Transverse colon (tissue), 4 donors: ENCODE results near the gene ASCL5.

ENCODE experiments used
- CTCF ChIP-seq, 5 experiments: fragments of 200-600 bp in 3 of 5; fragments of 450-650 bp in 2 of 5; sonication (generic) in 3 of 5; IDR thresholded peaks; 1 replicate in 2 of 5; 2 replicates in 3 of 5; pipeline ENCODE4 v1.5.1; 2016 to 2017; ENCODE audit warnings: antibody characterized with exemption in 5 of 5, inconsistent platforms in 3 of 5, mild to moderate bottlenecking in 2 of 5, moderate library complexity in 1 of 5
- POLR2A ChIP-seq: fragments of 450-650 bp; IDR thresholded peaks from one replicate; pipeline ENCODE4 v1.6.1; 2016; ENCODE audit warnings: antibody characterized with exemption, mild to moderate bottlenecking, moderate library complexity
- POLR2AphosphoS5 ChIP-seq, 3 donors: sonication (generic); formaldehyde crosslinking; IDR thresholded peaks; one replicate each; pipeline ENCODE4 v1.6.1; 2016; ENCODE audit warnings: antibody characterized with exemption in 3 of 3

- no peak for TF ChIP-seq CTCF (IDR thresholded peaks at IDR 0.05)
- no peak for TF ChIP-seq POLR2A
- no peak for TF ChIP-seq POLR2AphosphoS5 (IDR thresholded peaks at IDR 0.05)
Measured at GRCh38 chr1:201066986-201067385, 60.0 kb downstream of the ASCL5 start.
